Lung (tissue), 12 donors: ENCODE data around the gene EDC4. TPM values are rescaled to one million over a fixed set of nuclear protein-coding genes. Genes with fewer than 3 reads are reported as not detected.

Experiments
- ATAC-seq: fragments of 200-7000 bp; cut with Tn5 transposase; one replicate; pipeline ENCODE4 v1.9.1; 2020; ENCODE audit warnings: moderate number of reproducible peaks; ENCODE audit not compliant: insufficient read depth, low FRiP score
- DNase-seq, 3 donors: peaks; one replicate each; pipeline ENCODE4 v3.0.0-alpha.2; 2013 to 2017
- H3K27ac ChIP-seq, 2 donors: one replicate each; pipeline ENCODE4 v1.5.1; 2013; ENCODE audit warnings: mild to moderate bottlenecking in 2 of 2, moderate library complexity in 2 of 2, control low read depth in 1 of 2, inconsistent platforms in 1 of 2, low read depth in 1 of 2, low read length in 1 of 2
- H3K27me3 ChIP-seq, 3 donors: one replicate each; pipeline ENCODE4 v1.5.1; 2013; ENCODE audit warnings: low read length in 2 of 3; ENCODE audit not compliant: control insufficient read depth in 3 of 3, insufficient read depth in 3 of 3
- H3K36me3 ChIP-seq, 4 donors: one replicate each; pipeline ENCODE4 v1.5.1; 2013; ENCODE audit warnings: low read length in 4 of 4, mild to moderate bottlenecking in 1 of 4, moderate library complexity in 1 of 4; ENCODE audit not compliant: control insufficient read depth in 4 of 4, insufficient read depth in 4 of 4
- H3K4me1 ChIP-seq, 5 donors: one replicate each; pipeline ENCODE4 v1.5.1; 2013; ENCODE audit warnings: low read length in 5 of 5, mild to moderate bottlenecking in 2 of 5, moderate library complexity in 1 of 5; ENCODE audit not compliant: control insufficient read depth in 5 of 5, insufficient read depth in 5 of 5
- H3K4me3 ChIP-seq: one replicate; pipeline ENCODE4 v1.5.1; 2013; ENCODE audit warnings: mild to moderate bottlenecking, control low read depth, moderate library complexity
- H3K9ac ChIP-seq, 2 donors: one replicate each; pipeline ENCODE4 v1.5.1; 2013; ENCODE audit warnings: low read length in 2 of 2, control low read depth in 1 of 2; ENCODE audit not compliant: insufficient read depth in 1 of 2
- H3K9me3 ChIP-seq, 4 donors: one replicate each; pipeline ENCODE4 v1.5.1; 2013; ENCODE audit warnings: low read length in 3 of 4, mild to moderate bottlenecking in 1 of 4, moderate library complexity in 1 of 4; ENCODE audit not compliant: control insufficient read depth in 4 of 4, insufficient read depth in 3 of 4
- WGBS, 2 donors: extraction: QIAGEN DNeasy Blood & Tissue Kit; methylation state at CpG; one replicate each; pipeline ENCODE4 v1.1.7; 2013; 5-methylcytosine and 5-hydroxymethylcytosine counted together
- polyA plus RNA-seq, 2 donors: library from polyadenylated mRNA; stranded (reverse); fragments of 200-250 nt; gene quantifications; one replicate each; pipeline ENCODE4 v1.2.1, GENCODE V29; 2013
- total RNA-seq, 2 donors: library from RNA; depleted of rRNA in 1 of 2; stranded (reverse); fragments of >200 nt in 1 of 2; gene quantifications; one replicate each; pipeline ENCODE4 v1.2.1, GENCODE V29; 2014 to 2021
- TF ChIP-seq, protein P1 (sequence below): IDR thresholded peaks from 2 replicates; pipeline ENCODE4 v1.5.1; 2012; ENCODE audit warnings: mild to moderate bottlenecking; ENCODE audit errors: control extremely low read depth, extremely low read depth
- donor health status: control.
- donor health status: control.
- donor health status: Bipolar disorder and iron deficiency.
- donor health status: healthy.
- donor health status: DM: yes; HTN: yes; CAD: no.

Gene EDC4
- total and polyA plus RNA-seq, 4 donors: 33.5 to 60.5 (median 39.5) TPM

DNA sequence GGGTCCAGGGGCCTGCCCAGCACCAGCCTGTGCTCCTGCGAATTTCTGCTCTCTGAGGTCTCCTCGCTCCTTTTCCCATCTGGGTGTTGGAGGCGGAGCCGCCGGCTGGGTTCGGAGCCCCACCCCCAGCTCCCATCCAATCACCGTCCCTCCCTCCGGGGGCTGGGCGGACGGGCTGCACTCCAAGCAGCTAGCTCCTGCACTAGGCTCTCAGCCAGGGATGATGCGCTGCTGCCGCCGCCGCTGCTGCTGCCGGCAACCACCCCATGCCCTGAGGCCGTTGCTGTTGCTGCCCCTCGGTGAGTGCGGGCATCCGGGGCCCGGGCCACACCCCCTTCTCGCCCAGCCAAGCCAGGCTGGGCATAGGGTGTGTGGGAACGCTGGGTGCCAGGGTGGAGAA, 11.8 kb downstream of the EDC4 start, which contains the start of gene NRN1L:
Gene NRN1L (plus strand): TSS at position 202 of the 400 bp plus-strand sequence. CDS start 19 bp downstream, at position 221.
- H3K27me3 ChIP-seq: no peaks in the 10 kb centered on the region
- H3K4me1 ChIP-seq: peaks cover 0 to 11% (median 3%) of the 10 kb centered on the region in 5 donors
- H3K27ac ChIP-seq: peak within 1 kb of the TSS; percentile 36 to 53
- ATAC-seq: peak; percentile 84
- TF ChIP-seq, protein P1, sequence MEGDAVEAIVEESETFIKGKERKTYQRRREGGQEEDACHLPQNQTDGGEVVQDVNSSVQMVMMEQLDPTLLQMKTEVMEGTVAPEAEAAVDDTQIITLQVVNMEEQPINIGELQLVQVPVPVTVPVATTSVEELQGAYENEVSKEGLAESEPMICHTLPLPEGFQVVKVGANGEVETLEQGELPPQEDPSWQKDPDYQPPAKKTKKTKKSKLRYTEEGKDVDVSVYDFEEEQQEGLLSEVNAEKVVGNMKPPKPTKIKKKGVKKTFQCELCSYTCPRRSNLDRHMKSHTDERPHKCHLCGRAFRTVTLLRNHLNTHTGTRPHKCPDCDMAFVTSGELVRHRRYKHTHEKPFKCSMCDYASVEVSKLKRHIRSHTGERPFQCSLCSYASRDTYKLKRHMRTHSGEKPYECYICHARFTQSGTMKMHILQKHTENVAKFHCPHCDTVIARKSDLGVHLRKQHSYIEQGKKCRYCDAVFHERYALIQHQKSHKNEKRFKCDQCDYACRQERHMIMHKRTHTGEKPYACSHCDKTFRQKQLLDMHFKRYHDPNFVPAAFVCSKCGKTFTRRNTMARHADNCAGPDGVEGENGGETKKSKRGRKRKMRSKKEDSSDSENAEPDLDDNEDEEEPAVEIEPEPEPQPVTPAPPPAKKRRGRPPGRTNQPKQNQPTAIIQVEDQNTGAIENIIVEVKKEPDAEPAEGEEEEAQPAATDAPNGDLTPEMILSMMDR: no peak
- no peaks in the 10 kb centered on the region for H3K9me3 ChIP-seq
- H3K4me3 ChIP-seq: no peak within 1 kb of the TSS
- H3K9ac ChIP-seq: no peak within 1 kb of the TSS
- 47 to 78% methylated on average over 22 of the region's 22 CpGs for WGBS, 2 donors
- H3K36me3 ChIP-seq: peaks cover 5 to 49% (median 33%) of the 10 kb centered on the region in 4 donors
- DNase-seq: peak; percentile 92 to 94 (median 92)

DNA sequence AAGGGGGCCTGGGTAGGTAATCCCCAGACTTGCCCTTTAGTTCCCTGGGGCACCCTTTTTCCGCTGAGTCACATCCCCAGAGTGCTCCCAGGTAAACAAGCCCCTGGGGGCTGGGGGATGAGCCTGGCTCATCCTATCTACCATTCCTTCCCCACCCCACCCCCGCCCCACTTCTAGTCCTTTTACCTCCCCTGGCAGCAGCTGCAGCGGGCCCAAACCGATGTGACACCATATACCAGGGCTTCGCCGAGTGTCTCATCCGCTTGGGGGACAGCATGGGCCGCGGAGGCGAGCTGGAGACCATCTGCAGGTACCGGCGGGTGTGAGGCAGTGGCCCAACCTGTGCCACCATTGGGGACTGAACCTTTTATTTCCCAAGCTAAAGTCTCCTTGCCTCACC, 12.7 kb downstream of the EDC4 start:
- WGBS, 2 donors: 91 to 97% methylated on average over 11 to 12 of the region's 12 CpGs
- ATAC-seq: no peak
- Histone ChIP-seq H3K27me3 (no peaks in the 10 kb centered on the region), H3K9ac (no peak overlapping the region), H3K9me3 (no peaks in the 10 kb centered on the region), H3K4me3 (no peak overlapping the region), H3K4me1 (peaks cover 0 to 11% (median 3%) of the 10 kb centered on the region in 5 donors), H3K36me3 (peaks cover 4 to 41% (median 24%) of the 10 kb centered on the region in 4 donors), H3K27ac (no peak overlapping the region)
- TF ChIP-seq, protein P1: no peak
- DNase-seq: no peak

DNA sequence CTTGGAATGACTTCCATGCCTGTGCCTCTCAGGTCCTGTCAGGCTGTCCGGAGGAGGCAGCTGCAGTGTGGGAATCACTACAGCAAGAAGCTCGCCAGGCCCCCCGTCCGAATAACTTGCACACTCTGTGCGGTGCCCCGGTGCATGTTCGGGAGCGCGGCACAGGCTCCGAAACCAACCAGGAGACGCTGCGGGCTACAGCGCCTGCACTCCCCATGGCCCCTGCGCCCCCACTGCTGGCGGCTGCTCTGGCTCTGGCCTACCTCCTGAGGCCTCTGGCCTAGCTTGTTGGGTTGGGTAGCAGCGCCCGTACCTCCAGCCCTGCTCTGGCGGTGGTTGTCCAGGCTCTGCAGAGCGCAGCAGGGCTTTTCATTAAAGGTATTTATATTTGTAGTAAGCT, 13.1 kb downstream of the EDC4 start:
- H3K4me3 ChIP-seq: no peak overlapping the region
- no peaks in the 10 kb centered on the region for H3K9me3 ChIP-seq
- H3K27me3 ChIP-seq: no peaks in the 10 kb centered on the region
- H3K9ac ChIP-seq: no peak overlapping the region
- ATAC-seq (no peak), DNase-seq (no peak)
- TF ChIP-seq, protein P1: no peak
- peaks cover 2 to 36% (median 20%) of the 10 kb centered on the region in 4 donors for H3K36me3 ChIP-seq
- peak overlapping the region in 1 of 2 donors; percentile 34 for H3K27ac ChIP-seq
- 80 to 96% methylated on average over 19 of the region's 19 CpGs for WGBS, 2 donors
- H3K4me1 ChIP-seq: peaks cover 0 to 11% (median 3%) of the 10 kb centered on the region in 5 donors

DNA sequence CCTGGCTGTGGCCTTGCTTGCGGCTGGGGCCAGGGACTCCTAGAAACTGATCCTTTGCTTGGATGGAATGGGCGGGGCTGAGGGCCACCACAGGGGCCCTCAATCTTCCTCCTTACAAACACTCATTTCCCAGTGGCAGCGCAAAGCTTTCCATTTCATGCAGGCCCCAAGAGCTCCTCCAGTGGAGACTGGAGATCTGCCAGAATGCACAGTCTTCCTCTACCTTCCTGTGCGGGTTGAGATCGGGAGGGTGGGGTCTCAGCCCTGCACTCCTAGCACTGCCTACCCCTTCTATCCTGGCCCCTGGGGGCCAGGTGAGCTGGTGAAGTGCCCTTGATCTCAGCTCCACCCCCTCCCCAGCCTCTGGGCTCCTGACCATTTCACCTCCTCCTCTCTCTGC, 13.5 kb downstream of the EDC4 start:
- no peak overlapping the region for H3K9ac ChIP-seq
- no peak overlapping the region for H3K4me3 ChIP-seq
- H3K27ac ChIP-seq: peak overlapping the region in 1 of 2 donors; percentile 37
- H3K36me3 ChIP-seq: peaks cover 0 to 33% (median 16%) of the 10 kb centered on the region in 4 donors
- H3K27me3 ChIP-seq: no peaks in the 10 kb centered on the region
- H3K9me3 ChIP-seq: no peaks in the 10 kb centered on the region
- WGBS, 2 donors: 72 to 77% methylated on average over 5 of the region's 5 CpGs
- no peak for ATAC-seq
- DNase-seq: peak; percentile 48 to 82 (median 67)
- TF ChIP-seq, protein P1: no peak
- H3K4me1 ChIP-seq: peaks cover 0 to 11% (median 3%) of the 10 kb centered on the region in 5 donors
